OCI-LY3 (cell line): Measurements from ENCODE around the gene ICAM3.

ENCODE experiments used
- CTCF ChIP-seq: fragments of 200-600, 300-600 bp; sonication (generic); IDR thresholded peaks from 2 replicates; pipeline ENCODE4 v1.5.1; 2014; ENCODE audit warnings: antibody characterized with exemption, low read length, low read depth
- EZH2phosphoT487 ChIP-seq: fragments of 200-600 bp; shearing (Covaris generic); IDR thresholded peaks from 2 replicates; pipeline ENCODE4 v1.6.1; 2018; ENCODE audit warnings: antibody characterized with exemption, mixed run types, low read depth

GRCh38 chr19:10309423-10309822 lies 30.0 kb downstream of the ICAM3 start, which contains the start of gene ZGLP1:
- TF ChIP-seq CTCF = no peak
- TF ChIP-seq EZH2phosphoT487 = no peak
